Measurements from ENCODE around the gene WWTR1. TPM values are rescaled to one million over a fixed set of nuclear protein-coding genes. Genes with fewer than 3 reads are reported as not detected.
A peak's percentile ranks its signal among the peaks of the same experiment; 100 is the strongest.

Gene WWTR1
- total and polyA plus RNA-seq, 8 donors, result 15.4 to 116 (median 61.4) TPM

DNA sequence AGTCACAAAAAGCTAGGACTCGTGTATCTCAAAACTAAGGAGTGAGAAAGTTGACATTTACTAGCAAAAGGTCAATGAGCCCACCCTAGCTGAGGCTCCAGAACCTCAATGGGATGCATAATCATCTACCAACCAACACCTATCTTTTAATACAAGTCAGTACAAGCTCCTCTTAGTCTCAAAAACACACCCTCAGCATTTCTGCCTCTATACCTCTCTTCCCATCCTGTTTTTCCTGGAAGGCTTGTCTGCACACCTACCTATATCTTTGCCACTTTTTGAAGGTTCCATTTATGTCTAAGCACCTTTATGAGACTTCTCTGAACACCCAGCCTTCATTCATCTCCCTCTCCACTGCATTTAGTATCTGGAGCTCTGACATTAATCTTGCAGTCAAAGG lies 10.0 kb downstream of the WWTR1 start:
- Histone ChIP-seq H3K27ac (peak overlapping the region in 2 of 5 donors; percentile 46 to 51), H3K4me1 (peaks cover 21 to 85% (median 60%) of the 10 kb centered on the region in 4 donors), H3K4me3 (no peak overlapping the region), H3K36me3 (peaks cover 0 to 32% (median 7%) of the 10 kb centered on the region in 4 donors), H3K27me3 (no peaks in the 10 kb centered on the region), H3K9me3 (no peaks in the 10 kb centered on the region)
- intact Hi-C loops (cut with DNase I; ENCODE audit: low total_unique reads), result no loop called here
- TF ChIP-seq EP300 (IDR thresholded peaks at IDR 0.05), result no peak
- no peak for TF ChIP-seq POLR2A (IDR thresholded peaks at IDR 0.05)
- TF ChIP-seq POLR2AphosphoS5 (IDR thresholded peaks at IDR 0.05), result no peak
- TF ChIP-seq, protein P1, sequence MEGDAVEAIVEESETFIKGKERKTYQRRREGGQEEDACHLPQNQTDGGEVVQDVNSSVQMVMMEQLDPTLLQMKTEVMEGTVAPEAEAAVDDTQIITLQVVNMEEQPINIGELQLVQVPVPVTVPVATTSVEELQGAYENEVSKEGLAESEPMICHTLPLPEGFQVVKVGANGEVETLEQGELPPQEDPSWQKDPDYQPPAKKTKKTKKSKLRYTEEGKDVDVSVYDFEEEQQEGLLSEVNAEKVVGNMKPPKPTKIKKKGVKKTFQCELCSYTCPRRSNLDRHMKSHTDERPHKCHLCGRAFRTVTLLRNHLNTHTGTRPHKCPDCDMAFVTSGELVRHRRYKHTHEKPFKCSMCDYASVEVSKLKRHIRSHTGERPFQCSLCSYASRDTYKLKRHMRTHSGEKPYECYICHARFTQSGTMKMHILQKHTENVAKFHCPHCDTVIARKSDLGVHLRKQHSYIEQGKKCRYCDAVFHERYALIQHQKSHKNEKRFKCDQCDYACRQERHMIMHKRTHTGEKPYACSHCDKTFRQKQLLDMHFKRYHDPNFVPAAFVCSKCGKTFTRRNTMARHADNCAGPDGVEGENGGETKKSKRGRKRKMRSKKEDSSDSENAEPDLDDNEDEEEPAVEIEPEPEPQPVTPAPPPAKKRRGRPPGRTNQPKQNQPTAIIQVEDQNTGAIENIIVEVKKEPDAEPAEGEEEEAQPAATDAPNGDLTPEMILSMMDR (IDR thresholded peaks at IDR 0.05), result no peak
- DNase-seq, result no peak
- WGBS, 5 donors, result 67 to 100% (median 95%) methylated on average over 1 of the region's 1 CpG

DNA sequence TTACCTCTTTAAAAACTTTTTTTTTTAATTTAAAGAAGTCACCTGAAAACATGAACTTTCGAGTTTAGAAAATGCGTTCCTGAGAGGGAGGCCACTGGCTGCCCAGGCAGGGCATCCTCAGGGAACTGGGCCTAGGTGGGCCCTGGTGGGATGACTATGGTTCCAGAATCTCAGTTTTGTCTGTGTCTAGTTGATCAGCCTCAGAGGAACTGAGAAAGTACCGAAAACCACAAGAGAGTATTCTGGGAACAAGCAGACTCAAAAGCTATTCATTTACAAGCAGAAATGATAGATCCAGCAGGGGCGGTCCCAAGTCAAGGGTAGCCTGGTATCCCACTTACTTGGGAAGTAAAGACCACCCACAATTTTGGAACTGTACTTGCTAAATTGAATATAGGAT lies 10.5 kb downstream of the WWTR1 start:
- H3K4me1 ChIP-seq, result peaks cover 26 to 89% (median 64%) of the 10 kb centered on the region in 4 donors
- no peak overlapping the region for H3K4me3 ChIP-seq
- no peaks in the 10 kb centered on the region for H3K9me3 ChIP-seq
- peak overlapping the region in 1 of 5 donors; percentile 46 for H3K27ac ChIP-seq
- intact Hi-C loops (cut with DNase I; ENCODE audit: low total_unique reads), result no loop called here
- 87 to 93% (median 92%) methylated on average over 4 of the region's 4 CpGs for WGBS, 5 donors
- peaks cover 0 to 32% (median 6%) of the 10 kb centered on the region in 4 donors for H3K36me3 ChIP-seq
- H3K27me3 ChIP-seq, result no peaks in the 10 kb centered on the region
- TF ChIP-seq POLR2A (IDR thresholded peaks at IDR 0.05) (no peak), EP300 (IDR thresholded peaks at IDR 0.05) (no peak)
- no peak for DNase-seq

DNA sequence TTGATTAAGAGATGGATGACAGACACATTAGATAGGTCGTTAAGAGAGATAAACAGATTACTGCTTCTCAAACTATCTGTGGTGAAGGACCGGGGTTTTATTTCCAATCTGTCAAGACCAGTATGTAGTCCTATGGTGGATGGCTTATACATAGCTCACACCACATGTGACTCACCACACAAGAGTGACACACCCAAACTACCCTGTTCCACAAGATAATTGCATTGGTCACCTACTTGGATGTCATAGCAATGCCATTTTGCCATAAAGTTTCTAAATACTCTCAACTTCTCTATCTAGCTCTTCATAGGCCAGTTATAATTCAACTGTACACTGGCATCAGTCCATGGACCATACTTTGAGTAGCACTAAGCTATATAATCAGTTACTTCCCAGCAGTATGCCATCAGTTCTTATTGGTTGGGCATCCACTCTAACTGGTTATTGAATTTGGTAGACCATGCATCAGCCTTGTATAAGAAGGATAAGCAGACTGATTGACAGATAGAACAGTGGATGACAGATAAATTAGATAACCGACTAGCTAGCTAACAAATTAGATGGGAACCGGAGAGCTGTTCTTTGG lies 11.6 kb downstream of the WWTR1 start:
- intact Hi-C loops (cut with DNase I; ENCODE audit: low total_unique reads), result no loop called here
- Histone ChIP-seq H3K4me1 (peaks cover 33 to 93% (median 70%) of the 10 kb centered on the region in 4 donors), H3K4me3 (no peak overlapping the region), H3K27ac (peak overlapping the region in 3 of 5 donors; percentile 13 to 46 (median 16)), H3K36me3 (peaks cover 0 to 27% (median 6%) of the 10 kb centered on the region in 4 donors), H3K9me3 (no peaks in the 10 kb centered on the region), H3K27me3 (no peaks in the 10 kb centered on the region)
- TF ChIP-seq POLR2A (IDR thresholded peaks at IDR 0.05) (no peak), EP300 (IDR thresholded peaks at IDR 0.05) (no peak)
- no peak for DNase-seq
- whole genome bisulfite sequencing, 5 donors, result 84 to 90% (median 89%) methylated on average over 4 of the region's 4 CpGs

DNA sequence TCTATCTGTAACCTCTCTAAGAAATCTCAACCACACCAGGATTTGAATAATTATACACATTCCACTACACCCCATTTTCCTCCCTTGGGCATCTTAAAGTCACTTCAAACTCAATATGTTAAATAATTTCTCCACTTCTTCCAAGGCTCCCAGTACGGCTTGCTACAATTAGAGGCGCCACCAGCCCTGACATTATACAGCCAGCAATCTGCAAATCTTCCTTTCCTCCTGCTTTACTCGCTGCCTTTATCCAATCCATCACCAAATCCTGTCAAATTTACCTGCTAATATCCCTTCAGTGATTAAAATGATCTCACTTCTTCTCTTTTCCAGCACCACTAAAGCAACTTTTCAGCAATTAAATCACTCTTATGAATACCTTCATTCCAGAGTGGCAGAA lies 13.9 kb downstream of the WWTR1 start:
- H3K27ac ChIP-seq, result peak overlapping the region in 4 of 5 donors; percentile 14 to 68 (median 48)
- H3K27me3 ChIP-seq, result no peaks in the 10 kb centered on the region
- no peak overlapping the region for H3K4me3 ChIP-seq
- H3K36me3 ChIP-seq, result peaks cover 0 to 8% (median 4%) of the 10 kb centered on the region in 4 donors
- WGBS, 5 donors, result 66 to 84% (median 77%) methylated on average over 3 of the region's 3 CpGs
- peaks cover 36 to 93% (median 72%) of the 10 kb centered on the region in 4 donors for H3K4me1 ChIP-seq
- H3K9me3 ChIP-seq, result no peaks in the 10 kb centered on the region
- no peak for DNase-seq
- TF ChIP-seq, protein P1 (IDR thresholded peaks at IDR 0.05), result no peak
- TF ChIP-seq EP300 (IDR thresholded peaks at IDR 0.05), result no peak
- no peak for TF ChIP-seq POLR2A (IDR thresholded peaks at IDR 0.05)
- no peak for TF ChIP-seq POLR2AphosphoS5 (IDR thresholded peaks at IDR 0.05)
- intact Hi-C loops (cut with DNase I; ENCODE audit: low total_unique reads), result no loop called here

DNA sequence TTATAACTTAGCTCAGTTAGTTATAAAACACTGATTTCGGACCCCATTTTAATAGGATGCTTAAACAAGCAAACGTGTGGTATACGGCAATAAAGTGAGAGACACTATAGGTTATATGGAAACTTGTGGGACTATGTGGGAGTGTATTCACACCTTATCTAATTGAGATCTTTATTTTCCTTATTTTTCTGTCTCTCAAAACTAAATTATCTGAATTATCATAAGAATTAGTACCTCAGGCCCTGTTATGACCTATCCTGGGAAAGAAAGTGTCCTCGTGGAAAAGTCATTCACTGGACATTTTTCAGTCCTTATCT lies 14.4 kb downstream of the WWTR1 start:
- TF ChIP-seq POLR2AphosphoS5 (IDR thresholded peaks at IDR 0.05), result no peak
- no peak for TF ChIP-seq POLR2A (IDR thresholded peaks at IDR 0.05)
- TF ChIP-seq, protein P1 (IDR thresholded peaks at IDR 0.05), result no peak
- no peak for TF ChIP-seq EP300 (IDR thresholded peaks at IDR 0.05)
- no peak overlapping the region for H3K4me3 ChIP-seq
- intact Hi-C loops (cut with DNase I; ENCODE audit: low total_unique reads), result no loop called here
- no peaks in the 10 kb centered on the region for H3K9me3 ChIP-seq
- H3K4me1 ChIP-seq, result peaks cover 39 to 93% (median 71%) of the 10 kb centered on the region in 4 donors
- H3K27ac ChIP-seq, result peak overlapping the region in 4 of 5 donors; percentile 14 to 68 (median 48)
- DNase-seq, result no peak
- H3K27me3 ChIP-seq, result no peaks in the 10 kb centered on the region
- peaks cover 0 to 8% (median 4%) of the 10 kb centered on the region in 4 donors for H3K36me3 ChIP-seq
- WGBS, 5 donors, result 23 to 52% (median 35%) methylated on average over 4 of the region's 4 CpGs
